ENCODE results near the gene VMP1.

DNA sequence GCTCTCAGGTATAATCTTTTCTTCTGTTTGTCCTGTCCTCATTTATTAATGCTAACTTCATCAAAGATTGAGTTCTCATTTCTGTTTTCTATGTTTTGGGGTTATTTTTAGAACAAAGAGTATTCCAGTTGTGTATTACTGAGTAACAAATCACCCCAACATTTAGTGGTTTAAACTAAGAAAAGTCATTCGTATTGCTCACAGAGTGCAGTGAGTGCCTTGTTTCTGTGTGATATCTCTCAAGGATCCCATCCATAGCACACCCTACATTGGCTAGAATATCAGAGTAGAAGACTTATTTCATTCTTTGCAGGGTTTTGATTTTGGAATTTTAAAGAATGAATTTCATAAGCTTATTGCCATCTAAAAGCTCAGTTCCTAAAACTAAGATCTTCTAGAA is 72.1 kb downstream of the VMP1 start:
- TF ChIP-seq EZH2 (IDR thresholded peaks at IDR 0.05; ENCODE audit: low read depth) = no peak
- TF ChIP-seq, protein P1, sequence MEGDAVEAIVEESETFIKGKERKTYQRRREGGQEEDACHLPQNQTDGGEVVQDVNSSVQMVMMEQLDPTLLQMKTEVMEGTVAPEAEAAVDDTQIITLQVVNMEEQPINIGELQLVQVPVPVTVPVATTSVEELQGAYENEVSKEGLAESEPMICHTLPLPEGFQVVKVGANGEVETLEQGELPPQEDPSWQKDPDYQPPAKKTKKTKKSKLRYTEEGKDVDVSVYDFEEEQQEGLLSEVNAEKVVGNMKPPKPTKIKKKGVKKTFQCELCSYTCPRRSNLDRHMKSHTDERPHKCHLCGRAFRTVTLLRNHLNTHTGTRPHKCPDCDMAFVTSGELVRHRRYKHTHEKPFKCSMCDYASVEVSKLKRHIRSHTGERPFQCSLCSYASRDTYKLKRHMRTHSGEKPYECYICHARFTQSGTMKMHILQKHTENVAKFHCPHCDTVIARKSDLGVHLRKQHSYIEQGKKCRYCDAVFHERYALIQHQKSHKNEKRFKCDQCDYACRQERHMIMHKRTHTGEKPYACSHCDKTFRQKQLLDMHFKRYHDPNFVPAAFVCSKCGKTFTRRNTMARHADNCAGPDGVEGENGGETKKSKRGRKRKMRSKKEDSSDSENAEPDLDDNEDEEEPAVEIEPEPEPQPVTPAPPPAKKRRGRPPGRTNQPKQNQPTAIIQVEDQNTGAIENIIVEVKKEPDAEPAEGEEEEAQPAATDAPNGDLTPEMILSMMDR (conservative IDR thresholded peaks at IDR 0.05) = no peak

All from PC-9 (cell line).